Aorta (tissue), 5 donors: Measurements from ENCODE around the gene PTPN23. TPM values are rescaled to one million over a fixed set of nuclear protein-coding genes. Genes with fewer than 3 reads are reported as not detected.

Source experiments
- ATAC-seq: fragments of 200-7000 bp; cut with Tn5 transposase; one replicate; pipeline ENCODE4 v1.9.1; 2022; ENCODE audit warnings: moderate library complexity; ENCODE audit not compliant: low FRiP score
- DNase-seq, 2 donors: peaks; one replicate each; pipeline ENCODE4 v3.0.0-alpha.2; 2020
- H3K27ac ChIP-seq, 2 donors: one replicate each; pipeline ENCODE4 v1.5.1; 2013; ENCODE audit warnings: low read length in 2 of 2, mild to moderate bottlenecking in 2 of 2, moderate library complexity in 2 of 2, control low read depth in 1 of 2, inconsistent platforms in 1 of 2, low read depth in 1 of 2
- H3K27me3 ChIP-seq, 2 donors: one replicate each; pipeline ENCODE4 v1.6.1; 2013; ENCODE audit warnings: control low read depth in 1 of 2, low read length in 1 of 2, mild to moderate bottlenecking in 1 of 2, moderate library complexity in 1 of 2; ENCODE audit not compliant: insufficient read depth in 2 of 2, control insufficient read depth in 1 of 2
- H3K36me3 ChIP-seq, 2 donors: one replicate each; pipeline ENCODE4 v1.6.1; 2013; ENCODE audit warnings: control low read depth in 1 of 2, low read length in 1 of 2, mild to moderate bottlenecking in 1 of 2; ENCODE audit not compliant: insufficient read depth in 2 of 2, control insufficient read depth in 1 of 2
- H3K4me1 ChIP-seq, 2 donors: one replicate each; pipeline ENCODE4 v1.6.1; 2013; ENCODE audit warnings: low read length in 2 of 2, control low read depth in 1 of 2, mild to moderate bottlenecking in 1 of 2, moderate library complexity in 1 of 2; ENCODE audit not compliant: insufficient read depth in 2 of 2, control insufficient read depth in 1 of 2
- H3K4me3 ChIP-seq, 2 donors: one replicate each; pipeline ENCODE4 v1.5.1; 2013; ENCODE audit warnings: low read length in 2 of 2, control low read depth in 1 of 2, mild to moderate bottlenecking in 1 of 2
- H3K9me3 ChIP-seq: one replicate; pipeline ENCODE4 v1.6.1; 2013; ENCODE audit warnings: mild to moderate bottlenecking, low read length; ENCODE audit not compliant: control insufficient read depth
- WGBS, 2 donors: extraction: QIAGEN DNeasy Blood & Tissue Kit; methylation state at CpG; one replicate each; pipeline ENCODE4 v1.1.7; 2013; 5-methylcytosine and 5-hydroxymethylcytosine counted together
- intact Hi-C, 2 donors: fragments of 100-400 bp; cut with DNase I; formaldehyde crosslinking; loops; one replicate each; pipeline versions ENCODE4 v1.14.2 to v1.15.0; 2022
- polyA plus RNA-seq, 2 donors: library from polyadenylated mRNA; stranded (reverse); fragments of 200-250 nt; gene quantifications; one replicate each; pipeline ENCODE4 v1.2.3, GENCODE V29; 2013
- total RNA-seq, 2 donors: library from RNA; stranded (reverse); fragmentation: NEBNext Ultra II Directional; extraction: Animal tissue kit (Norgen Biotek cat#: 25700); gene quantifications; one replicate each; pipeline ENCODE4 v1.2.1, GENCODE V29; 2021
- donor health status: healthy with polysubstance abuse.
- donor health status: Bipolar disorder and iron deficiency.
- donor health status: DM: no; HTN: no; CAD: no.
- donor health status: DM: no; HTN: no; CAD: no.
- donor health status: DM: yes; HTN: yes; CAD: no.

PTPN23 gene
- total and polyA plus RNA-seq, 4 donors, result 7.1 to 44.0 (median 28.3) TPM

GRCh38 chr3:47418167-47419082, 37.6 kb downstream of the PTPN23 start:
- Histone ChIP-seq H3K27me3 (no peaks in the 10 kb centered on the region), H3K4me3 (no peak overlapping the region), H3K9me3 (no peaks in the 10 kb centered on the region), H3K4me1 (no peaks in the 10 kb centered on the region), H3K27ac (no peak overlapping the region), H3K36me3 (peaks cover 0 to 5% of the 10 kb centered on the region in 2 donors)
- no peak for ATAC-seq
- DNase-seq, result no peak
- intact Hi-C loops, result no loop called here
- 89% methylated on average over 53 of the region's 53 CpGs for WGBS, 2 donors

- H3K36me3 ChIP-seq, result peaks cover 0 to 3% of the 10 kb centered on the region in 2 donors
- ATAC-seq, result no peak
Measured at GRCh38 chr3:47419083-47420043, 38.5 kb downstream of the PTPN23 start.

GRCh38 chr3:47420044-47420430, 39.2 kb downstream of the PTPN23 start:
- Histone ChIP-seq H3K9me3 (no peaks in the 10 kb centered on the region), H3K4me3 (no peak overlapping the region), H3K36me3 (peaks cover 0 to 3% of the 10 kb centered on the region in 2 donors), H3K27me3 (no peaks in the 10 kb centered on the region), H3K27ac (no peak overlapping the region), H3K4me1 (no peaks in the 10 kb centered on the region)
- no peak for ATAC-seq
- intact Hi-C loops, result loop anchor here in 1 of 2 donors (2.0 kb wide), 1 partner anchor 57 kb away; no protein-coding TSS in a partner anchor
- WGBS, 2 donors, result 87 to 92% methylated on average over 5 of the region's 5 CpGs
- peak in 1 of 2 donors; percentile 42 for DNase-seq

More at GRCh38 chr3:47419083-47420043, 38.5 kb downstream of the PTPN23 start:
- intact Hi-C loops, result loop anchor here in 1 of 2 donors (2.0 kb wide), 1 partner anchor 57 kb away; no protein-coding TSS in a partner anchor
- Histone ChIP-seq H3K4me1 (no peaks in the 10 kb centered on the region), H3K4me3 (no peak overlapping the region), H3K9me3 (no peaks in the 10 kb centered on the region), H3K27ac (no peak overlapping the region), H3K27me3 (no peaks in the 10 kb centered on the region)
- DNase-seq, result peak in 1 of 2 donors; percentile 36
- WGBS, 2 donors, result 86 to 87% methylated on average over 17 of the region's 17 CpGs

GRCh38 chr3:47420511-47421484, 40.0 kb downstream of the PTPN23 start:
- Histone ChIP-seq H3K4me3 (no peak overlapping the region), H3K27ac (peak overlapping the region in 1 of 2 donors; percentile 53), H3K27me3 (no peaks in the 10 kb centered on the region), H3K4me1 (no peaks in the 10 kb centered on the region), H3K9me3 (no peaks in the 10 kb centered on the region), H3K36me3 (peaks cover 0 to 3% of the 10 kb centered on the region in 2 donors)
- DNase-seq (peak; percentile 92 to 95), ATAC-seq (peak; percentile 88)
- intact Hi-C loops, result loop anchor here (1.0 to 2.0 kb wide), 2 partner anchors 55 to 56 kb away; partner anchors contain the start of gene SCAP (in 1 of the 2)
- WGBS, 2 donors, result 63 to 67% methylated on average over 29 of the region's 29 CpGs

- DNase-seq, result peak in 1 of 2 donors; percentile 50
- ATAC-seq, result no peak
- WGBS, 2 donors, result 79 to 80% methylated on average over 13 of the region's 13 CpGs
- H3K4me1 ChIP-seq, result no peaks in the 10 kb centered on the region
- peaks cover 0 to 2% of the 10 kb centered on the region in 2 donors for H3K36me3 ChIP-seq
- intact Hi-C loops, result loop anchor here (1.0 to 2.0 kb wide), 2 partner anchors 53 to 55 kb away; partner anchors contain the start of gene SCAP (in 1 of the 2)
- H3K27ac ChIP-seq, result peak overlapping the region in 1 of 2 donors; percentile 13
- H3K4me3 ChIP-seq, result no peak overlapping the region
- no peaks in the 10 kb centered on the region for H3K9me3 ChIP-seq
- no peaks in the 10 kb centered on the region for H3K27me3 ChIP-seq
Measured at GRCh38 chr3:47421741-47422649, 41.2 kb downstream of the PTPN23 start.

- DNase-seq, result peak in 1 of 2 donors; percentile 44
- WGBS, 2 donors, result 88 to 90% methylated on average over 9 of the region's 9 CpGs
- H3K4me1 ChIP-seq, result no peaks in the 10 kb centered on the region
- no peaks in the 10 kb centered on the region for H3K27me3 ChIP-seq
- H3K27ac ChIP-seq, result no peak overlapping the region
- intact Hi-C loops, result no loop called here
- H3K36me3 ChIP-seq, result peaks cover 0 to 2% of the 10 kb centered on the region in 2 donors
- H3K9me3 ChIP-seq, result no peaks in the 10 kb centered on the region
- no peak overlapping the region for H3K4me3 ChIP-seq
- no peak for ATAC-seq
Measured at GRCh38 chr3:47422743-47423142, 41.9 kb downstream of the PTPN23 start.

GRCh38 chr3:47423548-47424145, 42.8 kb downstream of the PTPN23 start:
- no peaks in the 10 kb centered on the region for H3K27me3 ChIP-seq
- ATAC-seq (no peak), DNase-seq (peak in 1 of 2 donors; percentile 19)
- H3K4me1 ChIP-seq, result no peaks in the 10 kb centered on the region
- H3K36me3 ChIP-seq, result peaks cover 0 to 2% of the 10 kb centered on the region in 2 donors
- no peaks in the 10 kb centered on the region for H3K9me3 ChIP-seq
- 92 to 93% methylated on average over 8 of the region's 8 CpGs for WGBS, 2 donors
- no peak overlapping the region for H3K27ac ChIP-seq
- intact Hi-C loops, result no loop called here
- H3K4me3 ChIP-seq, result no peak overlapping the region
